Glutamatergic neuron (in vitro differentiated cells): ENCODE results near the gene FANCG. TPM values are rescaled to one million over a fixed set of nuclear protein-coding genes. Genes with fewer than 3 reads are reported as not detected.

Source experiments
- DNase-seq: peaks from one replicate; pipeline ENCODE4 v3.0.0; 2022
- H3K27ac Mint-ChIP-seq: one replicate; pipeline ENCODE4 v1.8.0; 2020; ENCODE audit warnings: mild to moderate bottlenecking, mixed read lengths, inconsistent platforms; ENCODE audit not compliant: unreplicated experiment
- H3K27me3 Mint-ChIP-seq: one replicate; pipeline ENCODE4 v1.8.0; 2020; ENCODE audit warnings: mild to moderate bottlenecking, moderate library complexity, mixed read lengths, inconsistent platforms; ENCODE audit not compliant: unreplicated experiment
- H3K36me3 Mint-ChIP-seq: one replicate; pipeline ENCODE4 v1.8.0; 2020; ENCODE audit warnings: mild to moderate bottlenecking, mixed read lengths, inconsistent platforms; ENCODE audit not compliant: unreplicated experiment
- H3K4me1 Mint-ChIP-seq: one replicate; pipeline ENCODE4 v1.8.0; 2020; ENCODE audit warnings: mild to moderate bottlenecking, low read depth, mixed read lengths, inconsistent platforms; ENCODE audit not compliant: unreplicated experiment
- H3K4me3 Mint-ChIP-seq: one replicate; pipeline ENCODE4 v1.8.0; 2020; ENCODE audit warnings: mild to moderate bottlenecking, mixed read lengths, inconsistent platforms; ENCODE audit not compliant: unreplicated experiment
- H3K9me3 Mint-ChIP-seq: one replicate; pipeline ENCODE4 v1.8.0; 2020; ENCODE audit warnings: mild to moderate bottlenecking, moderate library complexity, mixed read lengths, inconsistent platforms; ENCODE audit not compliant: unreplicated experiment
- CTCF ChIP-seq: fragments of 200-600 bp; sonication (generic); IDR thresholded peaks from one replicate; pipeline ENCODE4 v1.5.0; 2021; ENCODE audit not compliant: partially characterized antibody, unreplicated experiment
- total RNA-seq: library from RNA; stranded (reverse); fragmentation: NEBNext Ultra II Directional; extraction: Animal tissue kit (Norgen Biotek cat#: 25700); gene quantifications from one replicate; pipeline ENCODE4 v1.2.1, GENCODE V29; 2021; ENCODE audit not compliant: unreplicated experiment

Gene FANCG
- total RNA-seq, 1 donor from 2014 or later: 49.0 TPM

- no peaks in the 10 kb centered on the region for H3K36me3 Mint-ChIP-seq
- H3K4me1 Mint-ChIP-seq: no peaks in the 10 kb centered on the region
- H3K27me3 Mint-ChIP-seq: no peaks in the 10 kb centered on the region
- DNase-seq: no peak
- TF ChIP-seq CTCF: no peak
- H3K9me3 Mint-ChIP-seq: peaks cover 4% of the 10 kb centered on the region
- H3K27ac Mint-ChIP-seq: no peak overlapping the region
- H3K4me3 Mint-ChIP-seq: no peak overlapping the region
These were observed 11.8 kb upstream of the FANCG start for GRCh38 chr9:35091536-35091935.

- Mint-ChIP-seq H3K27ac (no peak overlapping the region), H3K27me3 (no peaks in the 10 kb centered on the region), H3K36me3 (no peaks in the 10 kb centered on the region), H3K9me3 (peaks cover 4% of the 10 kb centered on the region), H3K4me1 (no peaks in the 10 kb centered on the region), H3K4me3 (no peak overlapping the region)
- no peak for TF ChIP-seq CTCF
- DNase-seq: no peak
These were observed 9.7 kb upstream of the FANCG start for GRCh38 chr9:35089434-35089833.

DNA sequence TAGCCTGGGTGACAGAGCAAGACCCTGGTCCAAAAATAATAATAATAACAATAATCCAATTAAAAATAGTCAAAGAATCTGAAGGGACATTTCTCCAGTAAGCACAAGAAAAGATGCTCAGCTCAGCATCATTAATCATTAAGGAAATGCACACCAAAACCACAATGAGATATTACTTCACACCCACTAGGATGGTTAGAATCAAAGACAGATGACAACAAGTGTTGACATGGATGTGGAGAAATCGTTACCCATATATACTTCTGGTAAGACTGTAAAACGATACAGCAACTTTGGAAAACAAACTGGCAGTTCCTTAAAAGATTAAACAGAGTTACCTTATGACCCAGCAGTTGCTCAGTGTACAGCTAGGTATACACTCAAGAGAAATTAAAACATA, 5.3 kb upstream of the FANCG start:
- DNase-seq: no peak
- TF ChIP-seq CTCF: no peak
- no peaks in the 10 kb centered on the region for H3K4me1 Mint-ChIP-seq
- peaks cover 2% of the 10 kb centered on the region for H3K9me3 Mint-ChIP-seq
- H3K36me3 Mint-ChIP-seq: no peaks in the 10 kb centered on the region
- no peak overlapping the region for H3K4me3 Mint-ChIP-seq
- peaks cover under 1% of the 10 kb centered on the region for H3K27me3 Mint-ChIP-seq
- no peak overlapping the region for H3K27ac Mint-ChIP-seq

DNA sequence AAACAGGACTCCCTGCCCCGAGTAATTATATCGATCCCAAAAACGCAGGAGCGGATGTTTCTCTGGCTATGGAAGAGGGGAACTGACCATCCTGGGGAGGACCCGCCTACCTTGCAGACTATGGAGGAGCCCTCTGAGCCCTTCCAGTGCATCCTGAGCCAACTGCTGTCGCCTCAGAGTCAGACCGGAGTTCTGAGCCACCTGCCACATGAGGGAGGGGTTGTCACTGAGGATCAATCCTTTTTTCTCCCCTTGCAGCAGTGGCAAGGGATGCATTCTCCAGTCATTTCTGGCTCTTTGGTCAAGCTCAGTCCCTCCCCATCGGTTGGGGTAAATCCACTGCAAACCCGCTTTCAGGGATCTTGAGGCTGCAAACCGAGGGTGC, 709 bp downstream of the FANCG start:
- Mint-ChIP-seq H3K27ac (peak overlapping the region; percentile 90), H3K9me3 (peaks cover 4% of the 10 kb centered on the region), H3K27me3 (peaks cover 12% of the 10 kb centered on the region), H3K36me3 (no peaks in the 10 kb centered on the region), H3K4me1 (peaks cover 10% of the 10 kb centered on the region), H3K4me3 (peak overlapping the region; percentile 99)
- no peak for TF ChIP-seq CTCF
- DNase-seq: peak; percentile 28

- Mint-ChIP-seq H3K27ac (peak overlapping the region; percentile 90), H3K9me3 (peaks cover 5% of the 10 kb centered on the region), H3K27me3 (peaks cover 12% of the 10 kb centered on the region), H3K4me1 (peaks cover 13% of the 10 kb centered on the region), H3K36me3 (peaks cover 3% of the 10 kb centered on the region), H3K4me3 (peak overlapping the region; percentile 99)
- DNase-seq: no peak
- TF ChIP-seq CTCF: no peak
These were observed 1.7 kb downstream of the FANCG start for GRCh38 chr9:35078066-35078465.
